ENCODE measurements around the gene VPS13D. TPM values are rescaled to one million over a fixed set of nuclear protein-coding genes. Genes with fewer than 3 reads are reported as not detected.

VPS13D gene
- total RNA-seq, 4 donors from 2014 or later: 94.4 to 472 (median 163) TPM

GRCh38 chr1:12340544-12340930 is 110.7 kb downstream of the VPS13D start:
- Histone ChIP-seq H3K4me1 (peaks cover 26% of the 10 kb centered on the region), H3K36me3 (peaks cover 61% of the 10 kb centered on the region)
- WGBS: 81% methylated on average over 3 of the region's 3 CpGs

GRCh38 chr1:12341667-12342066 is 111.8 kb downstream of the VPS13D start:
- Histone ChIP-seq H3K4me3 (no peak overlapping the region), H3K36me3 (peaks cover 60% of the 10 kb centered on the region), H3K27ac (no peak overlapping the region), H3K9me3 (no peaks in the 10 kb centered on the region), H3K4me1 (peaks cover 31% of the 10 kb centered on the region), H3K27me3 (no peaks in the 10 kb centered on the region)
- 83% methylated on average over 6 of the region's 6 CpGs for WGBS
- TF ChIP-seq CTCF (IDR thresholded peaks at IDR 0.05): no peak
- TF ChIP-seq POLR2A (IDR thresholded peaks at IDR 0.05): no peak
- TF ChIP-seq EP300 (IDR thresholded peaks at IDR 0.05): no peak
- no peak for TF ChIP-seq POLR2AphosphoS5 (IDR thresholded peaks at IDR 0.05)
- DNase-seq (ENCODE audit: low spot score in 2 of 2): no peak

More at GRCh38 chr1:12340544-12340930, 110.7 kb downstream of the VPS13D start:
- TF ChIP-seq CTCF (IDR thresholded peaks at IDR 0.05) (no peak), EP300 (IDR thresholded peaks at IDR 0.05) (no peak), POLR2AphosphoS5 (IDR thresholded peaks at IDR 0.05) (no peak), POLR2A (IDR thresholded peaks at IDR 0.05) (no peak)
- no peaks in the 10 kb centered on the region for H3K27me3 ChIP-seq
- H3K4me3 ChIP-seq: no peak overlapping the region
- H3K9me3 ChIP-seq: no peaks in the 10 kb centered on the region
- no peak overlapping the region for H3K27ac ChIP-seq
- no peak for DNase-seq (ENCODE audit: low spot score in 2 of 2)

- H3K27ac ChIP-seq: no peak overlapping the region
- peaks cover 60% of the 10 kb centered on the region for H3K36me3 ChIP-seq
- TF ChIP-seq CTCF (IDR thresholded peaks at IDR 0.05): no peak
- no peak for TF ChIP-seq POLR2AphosphoS5 (IDR thresholded peaks at IDR 0.05)
- peak; percentile 11 for TF ChIP-seq EP300 (IDR thresholded peaks at IDR 0.05)
- no peak for DNase-seq (ENCODE audit: low spot score in 2 of 2)
- H3K4me1 ChIP-seq: peaks cover 31% of the 10 kb centered on the region
- H3K27me3 ChIP-seq: no peaks in the 10 kb centered on the region
- H3K4me3 ChIP-seq: no peak overlapping the region
- whole genome bisulfite sequencing: 65% methylated on average over 8 of the region's 8 CpGs
- no peaks in the 10 kb centered on the region for H3K9me3 ChIP-seq
Measured at GRCh38 chr1:12342401-12343003, 112.7 kb downstream of the VPS13D start.

- Histone ChIP-seq H3K4me1 (peaks cover 30% of the 10 kb centered on the region), H3K9me3 (no peaks in the 10 kb centered on the region), H3K4me3 (no peak overlapping the region), H3K36me3 (peaks cover 60% of the 10 kb centered on the region), H3K27me3 (no peaks in the 10 kb centered on the region), H3K27ac (peak overlapping the region; percentile 8)
- TF ChIP-seq POLR2A (IDR thresholded peaks at IDR 0.05) (no peak), EP300 (IDR thresholded peaks at IDR 0.05) (no peak), CTCF (IDR thresholded peaks at IDR 0.05) (no peak), POLR2AphosphoS5 (IDR thresholded peaks at IDR 0.05) (no peak)
- DNase-seq (ENCODE audit: low spot score in 2 of 2): no peak
- 61% methylated on average over 2 of the region's 2 CpGs for WGBS
Measured at GRCh38 chr1:12343823-12344487, 114.1 kb downstream of the VPS13D start.

GRCh38 chr1:12344596-12345349 is 114.9 kb downstream of the VPS13D start:
- Histone ChIP-seq H3K36me3 (peaks cover 67% of the 10 kb centered on the region), H3K4me1 (peaks cover 25% of the 10 kb centered on the region), H3K9me3 (no peaks in the 10 kb centered on the region), H3K27ac (peak overlapping the region; percentile 31), H3K4me3 (no peak overlapping the region), H3K27me3 (no peaks in the 10 kb centered on the region)
- WGBS: 61% methylated on average over 9 of the region's 9 CpGs
- no peak for DNase-seq (ENCODE audit: low spot score in 2 of 2)
- no peak for TF ChIP-seq CTCF (IDR thresholded peaks at IDR 0.05)
- no peak for TF ChIP-seq EP300 (IDR thresholded peaks at IDR 0.05)
- TF ChIP-seq POLR2A (IDR thresholded peaks at IDR 0.05): no peak
- TF ChIP-seq POLR2AphosphoS5 (IDR thresholded peaks at IDR 0.05): no peak
